Thoracic aorta (tissue), 2 donors: ENCODE data around the gene TSHZ2. TPM values are rescaled to one million over a fixed set of nuclear protein-coding genes. Genes with fewer than 3 reads are reported as not detected.

Experiments used
- ATAC-seq: fragments of 150-250 bp; one replicate; pipeline ENCODE4 v1.8.0; 2017; ENCODE audit warnings: low read depth; ENCODE audit not compliant: insufficient number of reproducible peaks, low FRiP score
- DNase-seq: peaks from one replicate; pipeline ENCODE4 v3.0.0-alpha.2; 2020; ENCODE audit warnings: low spot score
- H3K27ac ChIP-seq, 2 donors: fragments of 200-600 bp; sonication (generic); 1 replicate in 1 of 2; 2 replicates in 1 of 2; pipeline ENCODE4 v1.5.1; 2016; ENCODE audit warnings: mild to moderate bottlenecking in 2 of 2, moderate library complexity in 2 of 2
- H3K27me3 ChIP-seq: fragments of 200-600 bp; sonication (generic); replicated peaks from 2 replicates; pipeline ENCODE4 v1.6.0; 2016; ENCODE audit warnings: mild to moderate bottlenecking; ENCODE audit not compliant: insufficient read depth
- H3K36me3 ChIP-seq: fragments of 200-600 bp; sonication (generic); one replicate; pipeline ENCODE4 v1.5.1; 2016
- H3K4me1 ChIP-seq, 2 donors: fragments of 200-600 bp; sonication (generic); 1 replicate in 1 of 2; 2 replicates in 1 of 2; pipeline versions ENCODE4 v1.5.1 to v1.6.0; 2016; ENCODE audit warnings: low read depth in 2 of 2, mild to moderate bottlenecking in 1 of 2; ENCODE audit not compliant: control insufficient read depth in 1 of 2
- H3K4me3 ChIP-seq: fragments of 200-600 bp; sonication (generic); 2 replicates; pipeline ENCODE4 v1.5.1; 2016; ENCODE audit warnings: mild to moderate bottlenecking
- H3K9me3 ChIP-seq: fragments of 200-600 bp; sonication (generic); 2 replicates; pipeline ENCODE4 v1.5.1; 2016
- total RNA-seq, 2 donors: library from RNA; depleted of rRNA; stranded (reverse); fragments of >200 nt; gene quantifications; one replicate each; pipeline versions ENCODE4 v1.1.0 to v1.2.3, GENCODE V29; 2016
- TF ChIP-seq, protein P1 (sequence below): fragments of 200-600 bp; sonication (generic); IDR thresholded peaks from one replicate; pipeline ENCODE4 v1.5.1; 2019; ENCODE audit warnings: antibody characterized with exemption

TSHZ2 gene
- total RNA-seq, 2 donors from 2014 or later: 8.4 to 32.6 TPM

DNA sequence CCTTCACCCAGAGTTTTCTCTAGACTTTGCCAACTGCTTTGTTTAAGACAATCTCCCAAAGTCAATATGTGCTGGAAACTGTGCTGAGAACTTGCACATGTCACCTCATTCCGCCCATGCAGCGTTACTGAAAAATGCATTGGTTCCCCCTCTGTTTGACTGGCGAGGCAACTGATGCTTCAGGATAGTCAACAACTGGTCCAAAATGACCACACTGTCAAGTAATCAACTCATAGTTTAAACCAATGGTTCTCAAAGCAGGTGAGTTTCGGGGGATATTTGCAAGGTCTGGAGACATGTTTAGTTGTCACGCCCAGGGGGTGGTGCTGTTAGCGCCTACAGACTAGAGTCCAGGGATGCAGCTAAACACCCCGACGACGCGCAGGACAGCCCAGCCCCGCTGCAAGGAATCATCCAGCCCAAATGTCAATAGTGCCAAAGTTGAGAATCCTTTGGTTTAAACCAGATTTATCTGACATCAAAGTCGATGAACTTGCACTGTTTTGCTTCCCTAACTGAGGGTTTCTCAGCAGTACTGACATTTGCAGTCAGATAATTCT, 451.5 kb downstream of the TSHZ2 start:
- ATAC-seq: no peak
- no peak for DNase-seq
- Histone ChIP-seq H3K27ac (no peak overlapping the region), H3K9me3 (no peaks in the 10 kb centered on the region), H3K4me1 (no peaks in the 10 kb centered on the region), H3K36me3 (no peaks in the 10 kb centered on the region), H3K27me3 (no peaks in the 10 kb centered on the region), H3K4me3 (no peak overlapping the region)
- TF ChIP-seq, protein P1, sequence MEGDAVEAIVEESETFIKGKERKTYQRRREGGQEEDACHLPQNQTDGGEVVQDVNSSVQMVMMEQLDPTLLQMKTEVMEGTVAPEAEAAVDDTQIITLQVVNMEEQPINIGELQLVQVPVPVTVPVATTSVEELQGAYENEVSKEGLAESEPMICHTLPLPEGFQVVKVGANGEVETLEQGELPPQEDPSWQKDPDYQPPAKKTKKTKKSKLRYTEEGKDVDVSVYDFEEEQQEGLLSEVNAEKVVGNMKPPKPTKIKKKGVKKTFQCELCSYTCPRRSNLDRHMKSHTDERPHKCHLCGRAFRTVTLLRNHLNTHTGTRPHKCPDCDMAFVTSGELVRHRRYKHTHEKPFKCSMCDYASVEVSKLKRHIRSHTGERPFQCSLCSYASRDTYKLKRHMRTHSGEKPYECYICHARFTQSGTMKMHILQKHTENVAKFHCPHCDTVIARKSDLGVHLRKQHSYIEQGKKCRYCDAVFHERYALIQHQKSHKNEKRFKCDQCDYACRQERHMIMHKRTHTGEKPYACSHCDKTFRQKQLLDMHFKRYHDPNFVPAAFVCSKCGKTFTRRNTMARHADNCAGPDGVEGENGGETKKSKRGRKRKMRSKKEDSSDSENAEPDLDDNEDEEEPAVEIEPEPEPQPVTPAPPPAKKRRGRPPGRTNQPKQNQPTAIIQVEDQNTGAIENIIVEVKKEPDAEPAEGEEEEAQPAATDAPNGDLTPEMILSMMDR: no peak

DNA sequence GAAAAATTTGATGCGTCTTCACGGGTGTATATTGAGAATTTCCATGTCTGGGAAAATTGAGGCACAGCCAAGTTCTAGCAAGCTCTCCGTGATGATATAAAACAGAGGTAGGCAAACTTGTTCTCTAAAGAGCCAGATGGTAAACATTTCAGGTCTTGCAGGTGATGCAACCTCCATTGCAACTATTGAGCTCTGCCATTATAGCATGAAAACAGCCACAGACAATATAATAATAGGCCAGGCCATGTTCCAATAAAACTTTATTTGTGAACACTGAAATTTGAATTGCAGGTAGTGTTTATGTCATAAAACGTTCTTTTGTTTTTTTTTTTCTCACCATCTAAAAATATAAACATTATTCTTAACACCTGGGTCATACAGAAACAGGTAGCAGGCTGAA, 453.3 kb downstream of the TSHZ2 start:
- ATAC-seq (no peak), DNase-seq (no peak)
- no peak overlapping the region for H3K4me3 ChIP-seq

DNA sequence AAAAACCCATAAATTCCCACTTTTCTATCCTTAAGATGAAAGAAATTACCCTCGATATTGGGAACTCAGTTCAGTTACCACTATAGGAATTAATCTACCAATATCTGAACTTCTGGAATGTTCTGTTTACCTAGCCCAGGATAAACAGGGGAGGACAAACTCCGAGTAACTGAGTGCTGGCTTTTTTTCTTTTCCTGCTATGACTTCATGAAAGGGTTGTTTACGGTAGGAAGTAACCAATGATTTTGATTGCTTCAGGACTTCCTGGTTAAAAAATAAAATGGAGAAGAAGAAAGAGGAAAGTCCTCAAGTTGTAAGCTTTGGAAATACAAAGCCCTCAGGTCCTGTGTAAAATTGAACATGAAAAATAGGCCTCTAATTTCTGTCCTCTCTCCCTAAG, 453.8 kb downstream of the TSHZ2 start:
- DNase-seq: no peak
- Histone ChIP-seq H3K36me3 (no peaks in the 10 kb centered on the region), H3K9me3 (no peaks in the 10 kb centered on the region), H3K27me3 (no peaks in the 10 kb centered on the region), H3K4me3 (no peak overlapping the region), H3K4me1 (no peaks in the 10 kb centered on the region), H3K27ac (no peak overlapping the region)
- TF ChIP-seq, protein P1: no peak
- no peak for ATAC-seq

More for the DNA sequence above, 453.3 kb downstream of the TSHZ2 start:
- no peak overlapping the region for H3K27ac ChIP-seq
- no peaks in the 10 kb centered on the region for H3K9me3 ChIP-seq
- no peaks in the 10 kb centered on the region for H3K4me1 ChIP-seq
- no peaks in the 10 kb centered on the region for H3K36me3 ChIP-seq
- TF ChIP-seq, protein P1: no peak
- no peaks in the 10 kb centered on the region for H3K27me3 ChIP-seq

DNA sequence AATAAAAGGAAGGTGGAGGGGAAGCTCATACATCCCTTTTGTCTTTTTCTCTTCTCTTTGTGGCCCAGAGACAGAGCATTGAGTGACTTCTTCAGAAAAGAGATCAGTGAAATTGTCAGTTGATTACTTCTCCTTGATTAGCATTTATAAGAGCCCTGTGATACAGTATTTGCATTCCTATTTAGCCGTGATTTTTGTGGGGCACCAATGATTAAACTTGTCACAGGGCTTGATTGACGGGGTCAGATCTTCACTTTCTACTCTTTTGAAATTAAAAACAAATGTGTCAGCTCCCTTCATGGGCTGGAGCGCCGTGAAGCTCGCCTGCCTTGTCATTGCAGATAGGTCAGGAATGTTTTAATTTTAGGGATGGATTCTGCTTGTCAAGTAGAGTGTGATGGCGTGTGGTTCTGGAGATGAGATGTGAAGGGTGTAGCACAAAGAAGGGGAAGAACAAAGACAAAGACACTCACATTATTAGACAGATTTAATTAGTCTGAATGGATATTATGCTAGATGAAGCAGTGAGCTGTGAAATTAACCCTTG, 454.7 kb downstream of the TSHZ2 start:
- no peak overlapping the region for H3K4me3 ChIP-seq
- ATAC-seq (no peak), DNase-seq (no peak)
- no peaks in the 10 kb centered on the region for H3K36me3 ChIP-seq
- no peaks in the 10 kb centered on the region for H3K27me3 ChIP-seq
- no peak overlapping the region for H3K27ac ChIP-seq
- no peaks in the 10 kb centered on the region for H3K4me1 ChIP-seq
- TF ChIP-seq, protein P1: no peak
- no peaks in the 10 kb centered on the region for H3K9me3 ChIP-seq

DNA sequence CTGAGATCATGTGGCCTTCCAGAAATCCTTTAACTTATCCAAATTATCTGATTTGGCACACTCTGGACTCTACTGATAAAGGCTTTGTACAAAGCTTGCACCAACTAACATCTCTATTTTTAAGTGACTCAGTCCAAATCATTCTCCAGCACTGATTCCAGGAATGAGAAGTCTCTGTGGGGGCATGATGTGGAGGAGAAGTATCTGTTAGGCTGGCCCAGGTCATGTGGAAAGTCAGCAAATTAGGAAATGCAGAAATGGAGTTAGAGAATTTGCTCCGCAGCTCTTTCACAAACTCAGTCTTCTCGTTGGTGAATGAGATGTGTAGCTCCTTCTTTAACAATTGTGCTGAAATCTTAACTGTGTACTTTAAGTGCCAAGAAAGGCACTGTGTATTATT, 455.8 kb downstream of the TSHZ2 start:
- H3K9me3 ChIP-seq: no peaks in the 10 kb centered on the region
- DNase-seq (no peak), ATAC-seq (no peak)
- no peak overlapping the region for H3K27ac ChIP-seq
- H3K36me3 ChIP-seq: no peaks in the 10 kb centered on the region
- H3K27me3 ChIP-seq: no peaks in the 10 kb centered on the region
- no peaks in the 10 kb centered on the region for H3K4me1 ChIP-seq
- H3K4me3 ChIP-seq: no peak overlapping the region
- TF ChIP-seq, protein P1: no peak
